Neural progenitor cell (in vitro differentiated cells): ENCODE data around the gene REST. TPM values are rescaled to one million over a fixed set of nuclear protein-coding genes. Genes with fewer than 3 reads are reported as not detected.

Experiments used
- DNase-seq: peaks from one replicate; pipeline ENCODE4 v3.0.0-alpha.2; 2016; ENCODE audit warnings: low spot score
- H2AFZ ChIP-seq: fragments of 200-600 bp; sonication (generic); replicated peaks from 2 replicates; pipeline ENCODE4 v1.6.1; 2016; ENCODE audit warnings: antibody characterized with exemption
- H3F3A ChIP-seq: fragments of 200-600 bp; sonication (generic); 2 replicates; pipeline ENCODE4 v1.6.1; 2016; ENCODE audit warnings: antibody characterized with exemption, low read depth
- H3K27ac ChIP-seq: fragments of 200-600 bp; sonication (generic); 2 replicates; pipeline ENCODE4 v1.5.1; 2016; ENCODE audit warnings: mild to moderate bottlenecking
- H3K27me3 ChIP-seq: fragments of 200-600 bp; sonication (generic); 2 replicates; pipeline ENCODE4 v1.6.1; 2016; ENCODE audit warnings: mild to moderate bottlenecking, moderate library complexity
- H3K36me3 ChIP-seq: fragments of 200-600 bp; sonication (generic); 2 replicates; pipeline ENCODE4 v1.5.1; 2016
- H3K4me1 ChIP-seq: fragments of 200-600 bp; sonication (generic); 2 replicates; pipeline ENCODE4 v1.6.1; 2016; ENCODE audit warnings: mixed run types
- H3K4me2 ChIP-seq: fragments of 200-600 bp; sonication (generic); 2 replicates; pipeline ENCODE4 v1.6.1; 2016
- H3K4me3 ChIP-seq: fragments of 200-600 bp; sonication (generic); 2 replicates; pipeline ENCODE4 v1.5.1; 2016
- H3K79me2 ChIP-seq: fragments of 200-600 bp; sonication (generic); 2 replicates; pipeline ENCODE4 v1.6.1; 2016; ENCODE audit warnings: low read depth
- H3K9ac ChIP-seq: fragments of 200-600 bp; sonication (generic); 2 replicates; pipeline ENCODE4 v1.6.1; 2016
- H3K9me3 ChIP-seq: fragments of 200-600 bp; sonication (generic); 2 replicates; pipeline ENCODE4 v1.5.1; 2016; ENCODE audit warnings: low read depth
- H4K20me1 ChIP-seq: fragments of 200-600 bp; sonication (generic); 2 replicates; pipeline ENCODE4 v1.6.1; 2016; ENCODE audit warnings: low read depth
- H3K27ac Mint-ChIP-seq: 3 replicates; pipeline ENCODE4 v1.8.0; 2021; ENCODE audit warnings: mixed read lengths
- H3K27me3 Mint-ChIP-seq: 2 replicates; pipeline ENCODE4 v1.8.0; 2022; ENCODE audit warnings: low read depth, mild to moderate bottlenecking, inconsistent platforms, moderate library complexity, mixed read lengths; ENCODE audit not compliant: insufficient read depth
- H3K36me3 Mint-ChIP-seq: 3 replicates; pipeline ENCODE4 v1.8.0; 2021; ENCODE audit warnings: mixed read lengths
- H3K4me1 Mint-ChIP-seq: 3 replicates; pipeline ENCODE4 v1.8.0; 2021; ENCODE audit warnings: mixed read lengths
- H3K4me3 Mint-ChIP-seq: 3 replicates; pipeline ENCODE4 v1.8.0; 2021; ENCODE audit warnings: mild to moderate bottlenecking, moderate library complexity, mixed read lengths
- H3K9me3 Mint-ChIP-seq: 3 replicates; pipeline ENCODE4 v1.8.0; 2020; ENCODE audit warnings: mixed read lengths
- EZH2 ChIP-seq: fragments of 200-600 bp; sonication (generic); IDR thresholded peaks from 2 replicates; pipeline ENCODE4 v1.6.1; 2017; ENCODE audit warnings: antibody characterized with exemption, mild to moderate bottlenecking, moderate library complexity
- EZH2phosphoT487 ChIP-seq: fragments of 200-600 bp; sonication (generic); IDR thresholded peaks from 2 replicates; pipeline ENCODE4 v1.6.1; 2017; ENCODE audit warnings: antibody characterized with exemption
- total RNA-seq: library from RNA; depleted of rRNA; stranded (reverse); fragments of >200 nt; gene quantifications from 2 replicates; pipeline ENCODE4 v1.2.3, GENCODE V29; 2015; ENCODE audit warnings: low replicate concordance
- TF ChIP-seq, protein P1 (sequence below): fragments of 200-600 bp; sonication (generic); IDR thresholded peaks from 2 replicates; pipeline ENCODE4 v1.5.1; 2017; ENCODE audit warnings: antibody characterized with exemption, mild to moderate bottlenecking

The REST gene, protein sequence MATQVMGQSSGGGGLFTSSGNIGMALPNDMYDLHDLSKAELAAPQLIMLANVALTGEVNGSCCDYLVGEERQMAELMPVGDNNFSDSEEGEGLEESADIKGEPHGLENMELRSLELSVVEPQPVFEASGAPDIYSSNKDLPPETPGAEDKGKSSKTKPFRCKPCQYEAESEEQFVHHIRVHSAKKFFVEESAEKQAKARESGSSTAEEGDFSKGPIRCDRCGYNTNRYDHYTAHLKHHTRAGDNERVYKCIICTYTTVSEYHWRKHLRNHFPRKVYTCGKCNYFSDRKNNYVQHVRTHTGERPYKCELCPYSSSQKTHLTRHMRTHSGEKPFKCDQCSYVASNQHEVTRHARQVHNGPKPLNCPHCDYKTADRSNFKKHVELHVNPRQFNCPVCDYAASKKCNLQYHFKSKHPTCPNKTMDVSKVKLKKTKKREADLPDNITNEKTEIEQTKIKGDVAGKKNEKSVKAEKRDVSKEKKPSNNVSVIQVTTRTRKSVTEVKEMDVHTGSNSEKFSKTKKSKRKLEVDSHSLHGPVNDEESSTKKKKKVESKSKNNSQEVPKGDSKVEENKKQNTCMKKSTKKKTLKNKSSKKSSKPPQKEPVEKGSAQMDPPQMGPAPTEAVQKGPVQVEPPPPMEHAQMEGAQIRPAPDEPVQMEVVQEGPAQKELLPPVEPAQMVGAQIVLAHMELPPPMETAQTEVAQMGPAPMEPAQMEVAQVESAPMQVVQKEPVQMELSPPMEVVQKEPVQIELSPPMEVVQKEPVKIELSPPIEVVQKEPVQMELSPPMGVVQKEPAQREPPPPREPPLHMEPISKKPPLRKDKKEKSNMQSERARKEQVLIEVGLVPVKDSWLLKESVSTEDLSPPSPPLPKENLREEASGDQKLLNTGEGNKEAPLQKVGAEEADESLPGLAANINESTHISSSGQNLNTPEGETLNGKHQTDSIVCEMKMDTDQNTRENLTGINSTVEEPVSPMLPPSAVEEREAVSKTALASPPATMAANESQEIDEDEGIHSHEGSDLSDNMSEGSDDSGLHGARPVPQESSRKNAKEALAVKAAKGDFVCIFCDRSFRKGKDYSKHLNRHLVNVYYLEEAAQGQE
- 72.0 and 87.3 TPM in 2 replicates for total RNA-seq

DNA sequence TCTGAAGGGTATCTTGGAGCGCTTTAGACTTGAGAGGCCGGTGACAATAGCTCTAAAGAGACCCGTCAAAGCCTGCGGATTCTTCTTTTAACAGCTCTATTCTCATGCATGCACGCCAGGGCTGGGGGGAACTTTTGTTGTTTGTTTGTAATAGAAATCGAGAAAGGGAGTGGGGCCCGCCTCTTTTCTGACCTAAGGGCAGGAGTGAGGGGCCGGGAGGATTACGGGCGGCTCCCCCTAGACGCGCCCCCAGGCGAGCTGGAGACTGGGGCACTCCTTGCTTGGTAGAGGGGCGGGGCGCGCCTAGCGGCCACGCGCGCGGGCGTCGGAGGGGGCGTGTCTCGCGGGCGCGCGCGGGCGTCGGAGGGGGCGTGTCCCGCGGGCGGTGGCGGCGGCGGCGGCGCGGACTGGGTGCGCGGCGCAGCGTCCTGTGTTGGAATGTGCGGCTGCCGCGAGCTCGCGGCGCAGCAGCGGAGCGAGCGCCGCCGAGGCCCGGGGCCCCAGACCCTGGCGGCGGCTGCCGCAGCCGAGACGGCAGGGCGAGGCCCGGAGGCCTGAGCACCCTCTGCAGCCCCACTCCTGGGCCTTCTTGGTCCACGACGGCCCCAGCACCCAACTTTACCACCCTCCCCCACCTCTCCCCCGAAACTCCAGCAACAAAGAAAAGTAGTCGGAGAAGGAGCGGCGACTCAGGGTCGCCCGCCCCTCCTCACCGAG is at the start of gene REST:
TSS of gene REST (plus strand) at position 412 of the 717 bp plus-strand sequence. CDS start 2,739 bp downstream, outside the sequence.
- peak within 1 kb of the TSS; percentile 97 for H3K4me3 ChIP-seq
- H3F3A ChIP-seq, result peaks cover 39% of the 10 kb centered on the region
- peaks cover 3% of the 10 kb centered on the region for H3K36me3 ChIP-seq
- TF ChIP-seq EZH2phosphoT487 (peak; percentile 68), EZH2 (no peak)
- TF ChIP-seq, protein P1, sequence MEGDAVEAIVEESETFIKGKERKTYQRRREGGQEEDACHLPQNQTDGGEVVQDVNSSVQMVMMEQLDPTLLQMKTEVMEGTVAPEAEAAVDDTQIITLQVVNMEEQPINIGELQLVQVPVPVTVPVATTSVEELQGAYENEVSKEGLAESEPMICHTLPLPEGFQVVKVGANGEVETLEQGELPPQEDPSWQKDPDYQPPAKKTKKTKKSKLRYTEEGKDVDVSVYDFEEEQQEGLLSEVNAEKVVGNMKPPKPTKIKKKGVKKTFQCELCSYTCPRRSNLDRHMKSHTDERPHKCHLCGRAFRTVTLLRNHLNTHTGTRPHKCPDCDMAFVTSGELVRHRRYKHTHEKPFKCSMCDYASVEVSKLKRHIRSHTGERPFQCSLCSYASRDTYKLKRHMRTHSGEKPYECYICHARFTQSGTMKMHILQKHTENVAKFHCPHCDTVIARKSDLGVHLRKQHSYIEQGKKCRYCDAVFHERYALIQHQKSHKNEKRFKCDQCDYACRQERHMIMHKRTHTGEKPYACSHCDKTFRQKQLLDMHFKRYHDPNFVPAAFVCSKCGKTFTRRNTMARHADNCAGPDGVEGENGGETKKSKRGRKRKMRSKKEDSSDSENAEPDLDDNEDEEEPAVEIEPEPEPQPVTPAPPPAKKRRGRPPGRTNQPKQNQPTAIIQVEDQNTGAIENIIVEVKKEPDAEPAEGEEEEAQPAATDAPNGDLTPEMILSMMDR, result no peak
- Mint-ChIP-seq H3K9me3 (no peaks in the 10 kb centered on the region), H3K36me3 (peaks cover 10% of the 10 kb centered on the region), H3K4me1 (peaks cover 35% of the 10 kb centered on the region), H3K27me3 (peaks cover 5% of the 10 kb centered on the region), H3K4me3 (peak within 1 kb of the TSS; percentile 97), H3K27ac (peak within 1 kb of the TSS; percentile 96)
- H3K27ac ChIP-seq, result peak within 1 kb of the TSS; percentile 91
- H3K4me2 ChIP-seq, result peak within 1 kb of the TSS; percentile 77
- no peaks in the 10 kb centered on the region for H3K9me3 ChIP-seq
- peaks cover 27% of the 10 kb centered on the region for H4K20me1 ChIP-seq
- H3K9ac ChIP-seq, result peak within 1 kb of the TSS; percentile 80
- H2AFZ ChIP-seq, result peak within 1 kb of the TSS; percentile 61
- peaks cover 31% of the 10 kb centered on the region for H3K4me1 ChIP-seq
- DNase-seq, result peak; percentile 96
- peaks cover 39% of the 10 kb centered on the region for H3K79me2 ChIP-seq
- H3K27me3 ChIP-seq, result peaks cover 23% of the 10 kb centered on the region

DNA sequence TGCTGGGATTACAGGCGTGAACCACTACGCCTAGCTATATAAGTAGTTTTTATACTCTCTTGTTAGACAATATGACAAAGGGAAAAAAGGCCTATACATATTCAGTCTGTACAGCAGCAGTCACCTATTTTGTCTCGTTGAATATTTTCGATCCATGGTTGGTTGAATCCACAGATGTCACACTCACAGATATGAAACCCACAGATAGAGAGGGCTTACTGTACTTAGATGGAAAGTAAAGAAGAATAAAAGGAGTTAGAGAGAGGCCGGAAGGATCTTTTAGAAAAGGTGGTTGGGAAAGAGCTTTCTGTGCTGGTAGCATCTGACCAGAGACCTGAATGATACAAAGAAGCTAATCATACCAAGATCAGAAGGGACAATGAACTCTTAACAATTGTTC is 47.9 kb upstream of the REST start:
- no peak overlapping the region for H3K9ac ChIP-seq
- no peaks in the 10 kb centered on the region for H3K36me3 ChIP-seq
- H3K4me1 ChIP-seq, result peaks cover 4% of the 10 kb centered on the region
- H3F3A ChIP-seq, result peaks cover 6% of the 10 kb centered on the region
- H3K9me3 ChIP-seq, result no peaks in the 10 kb centered on the region
- H4K20me1 ChIP-seq, result no peaks in the 10 kb centered on the region
- H3K27me3 Mint-ChIP-seq, result peaks cover 4% of the 10 kb centered on the region
- no peak overlapping the region for H3K4me3 Mint-ChIP-seq
- no peaks in the 10 kb centered on the region for H3K79me2 ChIP-seq
- H3K9me3 Mint-ChIP-seq, result no peaks in the 10 kb centered on the region
- H3K4me2 ChIP-seq, result no peak overlapping the region
- H3K27ac Mint-ChIP-seq, result no peak overlapping the region
- H3K27ac ChIP-seq, result peak overlapping the region; percentile 34
- no peaks in the 10 kb centered on the region for H3K36me3 Mint-ChIP-seq
- TF ChIP-seq EZH2 (no peak), EZH2phosphoT487 (no peak)
- TF ChIP-seq, protein P1, result no peak
- H3K4me3 ChIP-seq, result no peak overlapping the region
- no peak for DNase-seq
- no peak overlapping the region for H2AFZ ChIP-seq
- H3K4me1 Mint-ChIP-seq, result peaks cover 7% of the 10 kb centered on the region
- H3K27me3 ChIP-seq, result no peaks in the 10 kb centered on the region

DNA sequence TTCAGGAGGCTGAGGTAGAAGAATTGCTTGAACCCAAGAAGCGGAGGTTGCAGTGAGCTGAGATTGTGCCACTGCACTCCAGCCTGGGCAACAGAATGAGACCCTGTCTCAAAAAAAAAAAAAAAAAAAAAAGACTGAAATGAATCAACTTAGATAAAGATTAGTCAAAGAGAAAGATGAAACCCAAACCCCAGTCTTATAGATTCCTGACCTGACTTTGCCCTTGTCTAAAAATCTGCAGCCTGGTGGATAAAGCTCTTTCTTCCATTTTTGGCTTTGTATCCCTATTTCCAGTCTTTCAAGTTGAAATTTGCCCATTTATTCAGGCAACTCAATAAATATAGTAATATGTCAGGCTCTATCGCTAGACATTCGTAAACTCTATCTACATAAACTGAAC is 46.9 kb upstream of the REST start:
- TF ChIP-seq EZH2phosphoT487, result no peak
- TF ChIP-seq EZH2, result no peak
- TF ChIP-seq, protein P1, result no peak
- peaks cover 8% of the 10 kb centered on the region for H3K27me3 Mint-ChIP-seq
- no peaks in the 10 kb centered on the region for H3K79me2 ChIP-seq

More for the DNA sequence above, 46.9 kb upstream of the REST start:
- H3K36me3 ChIP-seq, result no peaks in the 10 kb centered on the region
- H3K9me3 Mint-ChIP-seq, result peaks cover 5% of the 10 kb centered on the region
- H3K36me3 Mint-ChIP-seq, result no peaks in the 10 kb centered on the region
- no peak overlapping the region for H3K4me3 ChIP-seq
- H3K27ac ChIP-seq, result no peak overlapping the region
- H3K4me1 Mint-ChIP-seq, result peaks cover 7% of the 10 kb centered on the region
- H3K9me3 ChIP-seq, result no peaks in the 10 kb centered on the region
- H4K20me1 ChIP-seq, result no peaks in the 10 kb centered on the region
- H3K9ac ChIP-seq, result no peak overlapping the region
- H3F3A ChIP-seq, result peaks cover 6% of the 10 kb centered on the region
- DNase-seq, result no peak
- H3K27me3 ChIP-seq, result no peaks in the 10 kb centered on the region
- H3K4me2 ChIP-seq, result no peak overlapping the region
- peaks cover 4% of the 10 kb centered on the region for H3K4me1 ChIP-seq
- H3K4me3 Mint-ChIP-seq, result no peak overlapping the region
- H2AFZ ChIP-seq, result no peak overlapping the region
- H3K27ac Mint-ChIP-seq, result no peak overlapping the region
